ENCODE measurements around the gene MPZL2.

DNA sequence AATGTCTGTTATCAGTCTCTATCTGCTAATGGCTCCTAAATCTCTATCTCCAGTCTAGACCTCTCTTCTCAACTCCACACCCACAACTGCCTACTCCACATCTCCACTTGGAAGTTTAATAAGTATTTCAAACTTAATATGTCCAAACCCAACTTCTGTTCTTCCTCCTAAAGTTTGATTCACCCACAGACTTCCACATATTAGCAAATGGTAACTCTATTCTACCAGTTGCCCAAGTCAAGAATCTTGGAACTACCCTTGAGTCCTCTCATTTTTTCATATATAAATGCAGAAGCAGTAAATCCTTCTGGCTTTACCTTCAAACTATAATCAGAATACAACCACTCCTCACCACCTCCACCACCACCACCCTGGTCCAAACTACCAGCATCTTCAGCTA is 32.6 kb downstream of the MPZL2 start:
- TF ChIP-seq CTCF (IDR thresholded peaks at IDR 0.05; ENCODE audit: insufficient read depth, low read depth, low read length) (no peak), EZH2 (IDR thresholded peaks at IDR 0.05; ENCODE audit: insufficient read depth, low read length) (no peak)
